Measurements from ENCODE around the gene LSMEM2.

Gene LSMEM2

GRCh38 chr3:50231581-50231980, 47.3 kb upstream of the LSMEM2 start:
- no peak overlapping the region for H2AFZ ChIP-seq (ENCODE audit: insufficient read depth, low read length, poor library complexity)
- no peak overlapping the region for H2BK12ac ChIP-seq (ENCODE audit: low read length)
- no peak overlapping the region for H2BK5ac ChIP-seq (ENCODE audit: low read depth, low read length, poor library complexity)
- H3K9me3 ChIP-seq (ENCODE audit: insufficient read depth, low read depth, low read length) = no peaks in the 10 kb centered on the region
- no peak overlapping the region for H4K12ac ChIP-seq (ENCODE audit: low read depth, low read length)
- H3K9ac ChIP-seq (ENCODE audit: low read length) = no peak overlapping the region
- peaks cover 6% of the 10 kb centered on the region for H3K79me1 ChIP-seq (ENCODE audit: low read length)
- no peak for DNase-seq
- no peak overlapping the region for H3K14ac ChIP-seq (ENCODE audit: low read length)
- peaks cover 13 to 17% of the 10 kb centered on the region in 2 experiments for H3K4me1 ChIP-seq (ENCODE audit: control insufficient read depth in 1 of 2, insufficient read depth in 2 of 2, low read length in 2 of 2)
- no CpG with 5 or more reads among the region's 5 CpGs for WGBS (ENCODE audit: extremely low coverage, insufficient coverage, insufficient read length)
- no peak overlapping the region for H4K8ac ChIP-seq (ENCODE audit: low read depth, low read length)
- H2AK5ac ChIP-seq (ENCODE audit: low read length) = no peak overlapping the region
- no peak overlapping the region for H3K4me3 ChIP-seq (ENCODE audit: low read depth, low read length)
- no peak overlapping the region for H4K91ac ChIP-seq (ENCODE audit: low read depth, low read length)
- no peak overlapping the region for H3K4ac ChIP-seq (ENCODE audit: low read depth, low read length)
- no peak overlapping the region for H2BK120ac ChIP-seq (ENCODE audit: insufficient read depth, low read length, poor library complexity)
- no peaks in the 10 kb centered on the region for H3K27me3 ChIP-seq (ENCODE audit: insufficient read depth, low read length)
- no peaks in the 10 kb centered on the region for H3K36me3 ChIP-seq (ENCODE audit: control insufficient read depth in 1 of 2, insufficient read depth in 2 of 2, low read length in 2 of 2)
- H3K79me2 ChIP-seq (ENCODE audit: control insufficient read depth, insufficient read depth, low read length, poor library complexity) = peaks cover 8% of the 10 kb centered on the region
- H3K18ac ChIP-seq (ENCODE audit: low read length) = no peak overlapping the region
- no peak overlapping the region for H3K27ac ChIP-seq (ENCODE audit: low read depth, low read length)
- no peak overlapping the region for H3K4me2 ChIP-seq (ENCODE audit: low read length)
- H3K23ac ChIP-seq (ENCODE audit: low read length) = no peak overlapping the region

GRCh38 chr3:50232303-50232702, 46.6 kb upstream of the LSMEM2 start:
- Histone ChIP-seq H3K18ac (ENCODE audit: low read length) (no peak overlapping the region), H2BK120ac (ENCODE audit: insufficient read depth, low read length, poor library complexity) (no peak overlapping the region), H3K9ac (ENCODE audit: low read length) (no peak overlapping the region), H3K79me1 (ENCODE audit: low read length) (peaks cover 7% of the 10 kb centered on the region), H2BK5ac (ENCODE audit: low read depth, low read length, poor library complexity) (no peak overlapping the region), H4K8ac (ENCODE audit: low read depth, low read length) (no peak overlapping the region), H3K4ac (ENCODE audit: low read depth, low read length) (no peak overlapping the region), H4K91ac (ENCODE audit: low read depth, low read length) (no peak overlapping the region), H2AK5ac (ENCODE audit: low read length) (no peak overlapping the region), H2AFZ (ENCODE audit: insufficient read depth, low read length, poor library complexity) (no peak overlapping the region), H3K4me1 (ENCODE audit: control insufficient read depth in 1 of 2, insufficient read depth in 2 of 2, low read length in 2 of 2) (peaks cover 13 to 20% of the 10 kb centered on the region in 2 experiments), H3K4me3 (ENCODE audit: low read depth, low read length) (no peak overlapping the region), H3K36me3 (ENCODE audit: control insufficient read depth in 1 of 2, insufficient read depth in 2 of 2, low read length in 2 of 2) (no peaks in the 10 kb centered on the region), H2BK12ac (ENCODE audit: low read length) (no peak overlapping the region), H3K79me2 (ENCODE audit: control insufficient read depth, insufficient read depth, low read length, poor library complexity) (peaks cover 15% of the 10 kb centered on the region), H3K27ac (ENCODE audit: low read depth, low read length) (no peak overlapping the region), H3K9me3 (ENCODE audit: insufficient read depth, low read depth, low read length) (no peaks in the 10 kb centered on the region), H3K4me2 (ENCODE audit: low read length) (no peak overlapping the region), H3K14ac (ENCODE audit: low read length) (no peak overlapping the region), H4K12ac (ENCODE audit: low read depth, low read length) (no peak overlapping the region), H3K23ac (ENCODE audit: low read length) (no peak overlapping the region), H3K27me3 (ENCODE audit: insufficient read depth, low read length) (no peaks in the 10 kb centered on the region)
- DNase-seq = no peak
- WGBS (ENCODE audit: extremely low coverage, insufficient coverage, insufficient read length) = no CpG with 5 or more reads among the region's 3 CpGs

GRCh38 chr3:50233176-50233575, 45.7 kb upstream of the LSMEM2 start:
- H2AFZ ChIP-seq (ENCODE audit: insufficient read depth, low read length, poor library complexity) = no peak overlapping the region
- H3K23ac ChIP-seq (ENCODE audit: low read length) = no peak overlapping the region
- H2BK120ac ChIP-seq (ENCODE audit: insufficient read depth, low read length, poor library complexity) = no peak overlapping the region
- no peak overlapping the region for H3K27ac ChIP-seq (ENCODE audit: low read depth, low read length)
- H4K8ac ChIP-seq (ENCODE audit: low read depth, low read length) = no peak overlapping the region
- H3K79me2 ChIP-seq (ENCODE audit: control insufficient read depth, insufficient read depth, low read length, poor library complexity) = peaks cover 17% of the 10 kb centered on the region
- peaks cover 13 to 23% of the 10 kb centered on the region in 2 experiments for H3K4me1 ChIP-seq (ENCODE audit: control insufficient read depth in 1 of 2, insufficient read depth in 2 of 2, low read length in 2 of 2)
- peaks cover 8% of the 10 kb centered on the region for H3K79me1 ChIP-seq (ENCODE audit: low read length)
- H3K4ac ChIP-seq (ENCODE audit: low read depth, low read length) = no peak overlapping the region
- no peak overlapping the region for H2BK5ac ChIP-seq (ENCODE audit: low read depth, low read length, poor library complexity)
- no peak overlapping the region for H2AK5ac ChIP-seq (ENCODE audit: low read length)
- H3K4me3 ChIP-seq (ENCODE audit: low read depth, low read length) = no peak overlapping the region
- no peaks in the 10 kb centered on the region for H3K27me3 ChIP-seq (ENCODE audit: insufficient read depth, low read length)
- H2BK12ac ChIP-seq (ENCODE audit: low read length) = no peak overlapping the region
- H4K91ac ChIP-seq (ENCODE audit: low read depth, low read length) = no peak overlapping the region
- H3K9ac ChIP-seq (ENCODE audit: low read length) = no peak overlapping the region
- no peak overlapping the region for H3K14ac ChIP-seq (ENCODE audit: low read length)
- no CpG with 5 or more reads among the region's 4 CpGs for WGBS (ENCODE audit: extremely low coverage, insufficient coverage, insufficient read length)
- no peak for DNase-seq
- H3K4me2 ChIP-seq (ENCODE audit: low read length) = no peak overlapping the region
- no peaks in the 10 kb centered on the region for H3K9me3 ChIP-seq (ENCODE audit: insufficient read depth, low read depth, low read length)
- peaks cover 0 to under 1% of the 10 kb centered on the region in 2 experiments for H3K36me3 ChIP-seq (ENCODE audit: control insufficient read depth in 1 of 2, insufficient read depth in 2 of 2, low read length in 2 of 2)
- H4K12ac ChIP-seq (ENCODE audit: low read depth, low read length) = no peak overlapping the region
- H3K18ac ChIP-seq (ENCODE audit: low read length) = no peak overlapping the region

- Histone ChIP-seq H4K91ac (ENCODE audit: low read depth, low read length) (peak within 1 kb of the TSS; percentile 85), H2BK12ac (ENCODE audit: low read length) (no peak within 1 kb of the TSS), H3K27me3 (ENCODE audit: insufficient read depth, low read length) (no peaks in the 10 kb centered on the region), H3K4me1 (ENCODE audit: control insufficient read depth in 1 of 2, insufficient read depth in 2 of 2, low read length in 2 of 2) (peaks cover 10 to 17% of the 10 kb centered on the region in 2 experiments), H2AK5ac (ENCODE audit: low read length) (peak within 1 kb of the TSS; percentile 76), H3K4me3 (ENCODE audit: low read depth, low read length) (peak within 1 kb of the TSS; percentile 88), H2BK5ac (ENCODE audit: low read depth, low read length, poor library complexity) (peak within 1 kb of the TSS; percentile 79), H3K18ac (ENCODE audit: low read length) (peak within 1 kb of the TSS; percentile 81), H3K9ac (ENCODE audit: low read length) (peak within 1 kb of the TSS; percentile 94), H4K12ac (ENCODE audit: low read depth, low read length) (peak within 1 kb of the TSS; percentile 47), H3K23ac (ENCODE audit: low read length) (no peak within 1 kb of the TSS), H2BK120ac (ENCODE audit: insufficient read depth, low read length, poor library complexity) (peak within 1 kb of the TSS; percentile 84), H3K36me3 (ENCODE audit: control insufficient read depth in 1 of 2, insufficient read depth in 2 of 2, low read length in 2 of 2) (peaks cover 10 to 12% of the 10 kb centered on the region in 2 experiments), H3K9me3 (ENCODE audit: insufficient read depth, low read depth, low read length) (no peaks in the 10 kb centered on the region), H3K27ac (ENCODE audit: low read depth, low read length) (peak within 1 kb of the TSS; percentile 38), H3K79me1 (ENCODE audit: low read length) (peaks cover 8% of the 10 kb centered on the region), H3K79me2 (ENCODE audit: control insufficient read depth, insufficient read depth, low read length, poor library complexity) (peaks cover 18% of the 10 kb centered on the region), H3K4me2 (ENCODE audit: low read length) (peak within 1 kb of the TSS; percentile 79), H3K4ac (ENCODE audit: low read depth, low read length) (peak within 1 kb of the TSS; percentile 90), H4K8ac (ENCODE audit: low read depth, low read length) (peak within 1 kb of the TSS; percentile 51), H3K14ac (ENCODE audit: low read length) (peak within 1 kb of the TSS; percentile 90), H2AFZ (ENCODE audit: insufficient read depth, low read length, poor library complexity) (peak within 1 kb of the TSS; percentile 69)
- peak; percentile 99 for DNase-seq
- WGBS (ENCODE audit: extremely low coverage, insufficient coverage, insufficient read length) = no CpG with 5 or more reads among the region's 75 CpGs
Measured at GRCh38 chr3:50235716-50236483, 43.0 kb upstream of the LSMEM2 start, which contains the start of gene GNAI2. Gene GNAI2 (plus strand): TSS chr3:50236204. CDS start chr3:50236336, 132 bp downstream.

Data from trophoblast cell (in vitro differentiated cells and primary cell).